HG03039 (cell line): ENCODE results near the gene RAPGEF2.
"Not testable (repeated sequence)": the region's sequence is repeated elsewhere in the genome, so short reads cannot be mapped to it uniquely, and the experiment has no call there.

Experiments
- ATAC-seq: cut with Tn5 transposase; IDR thresholded peaks from one replicate; pipeline ENCODE4 v1.9.1; 2021; ENCODE audit warnings: mild to moderate bottlenecking, moderate library complexity; ENCODE audit not compliant: unreplicated experiment

The RAPGEF2 gene

DNA sequence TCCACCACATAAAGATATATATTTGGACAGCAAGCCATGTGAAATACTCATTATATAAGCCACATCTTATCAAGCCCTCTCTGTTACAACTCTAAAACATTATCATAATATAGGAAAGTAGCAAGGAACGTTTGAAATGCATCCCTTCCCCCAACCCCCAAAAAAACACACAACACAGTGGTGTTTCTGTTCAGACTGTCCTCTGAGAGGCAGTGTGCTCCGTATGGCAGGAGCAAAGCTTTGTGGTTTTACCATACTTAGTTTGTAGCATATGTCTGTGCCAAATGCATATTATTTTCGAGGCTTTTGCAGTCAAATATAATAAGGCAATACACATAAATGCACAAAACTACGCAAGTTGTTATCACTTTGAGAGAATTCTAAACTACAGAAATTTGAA is 194.2 kb downstream of the RAPGEF2 start:
- no peak for ATAC-seq

- peak; percentile 54 for ATAC-seq
Observed at GRCh38 chr4:159298502-159298901, 195.6 kb downstream of the RAPGEF2 start.

DNA sequence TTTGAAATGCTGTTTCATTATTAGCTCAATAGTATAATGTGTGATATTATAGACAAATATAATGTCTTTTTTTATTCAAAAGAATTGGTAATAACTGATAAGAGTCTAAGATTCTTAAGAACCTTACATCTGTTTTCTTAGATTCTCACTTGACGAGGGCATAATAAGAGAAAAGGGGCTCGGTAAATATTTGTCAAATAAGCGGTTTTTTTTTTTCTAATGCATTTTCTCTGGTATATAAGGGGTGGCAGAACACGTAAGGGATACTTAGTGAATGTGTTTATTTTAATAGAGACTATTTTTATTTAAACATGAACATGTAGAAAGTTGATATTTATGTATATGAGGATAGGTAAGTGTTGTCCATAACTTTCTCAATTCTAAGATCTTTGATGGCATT is 200.6 kb downstream of the RAPGEF2 start:
- no peak for ATAC-seq

DNA sequence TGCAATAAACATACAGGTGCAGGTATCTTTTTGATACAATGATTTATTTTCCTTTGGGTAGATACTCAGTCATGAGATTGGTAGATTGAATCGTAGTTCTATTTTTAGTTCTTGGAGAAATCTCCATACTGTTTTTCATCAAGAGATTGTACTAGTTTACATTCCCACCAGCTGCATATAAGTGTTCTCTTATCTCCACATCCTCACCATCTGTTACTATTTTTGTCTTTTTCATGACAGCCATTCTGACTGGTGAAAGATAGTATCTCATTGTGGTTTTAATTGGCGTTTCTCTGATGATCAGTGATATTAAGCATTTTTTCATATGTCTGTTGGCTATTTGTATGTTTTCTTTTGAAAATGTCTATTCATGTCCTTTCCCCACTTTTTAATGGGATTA is 202.2 kb downstream of the RAPGEF2 start:
- ATAC-seq = no peak

DNA sequence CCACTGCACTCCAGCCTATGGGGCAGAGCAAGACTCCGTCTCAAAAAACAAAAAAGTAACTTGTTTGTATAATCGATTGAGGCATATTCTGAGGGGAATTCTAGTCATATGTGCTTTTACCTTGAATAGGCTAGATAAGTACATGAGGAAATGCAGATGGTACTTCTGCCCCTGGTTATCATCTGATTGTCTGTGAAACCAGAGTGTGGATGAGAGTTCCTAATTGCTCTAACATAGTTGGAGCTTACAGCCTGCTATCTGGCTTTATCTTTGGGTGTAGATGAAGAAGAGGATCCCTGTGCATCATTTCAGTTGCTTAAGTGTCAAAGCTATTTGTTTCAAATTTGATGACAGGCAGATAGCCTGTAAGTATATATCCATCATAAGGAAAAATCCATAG is 205.1 kb downstream of the RAPGEF2 start:
- ATAC-seq = no peak

DNA sequence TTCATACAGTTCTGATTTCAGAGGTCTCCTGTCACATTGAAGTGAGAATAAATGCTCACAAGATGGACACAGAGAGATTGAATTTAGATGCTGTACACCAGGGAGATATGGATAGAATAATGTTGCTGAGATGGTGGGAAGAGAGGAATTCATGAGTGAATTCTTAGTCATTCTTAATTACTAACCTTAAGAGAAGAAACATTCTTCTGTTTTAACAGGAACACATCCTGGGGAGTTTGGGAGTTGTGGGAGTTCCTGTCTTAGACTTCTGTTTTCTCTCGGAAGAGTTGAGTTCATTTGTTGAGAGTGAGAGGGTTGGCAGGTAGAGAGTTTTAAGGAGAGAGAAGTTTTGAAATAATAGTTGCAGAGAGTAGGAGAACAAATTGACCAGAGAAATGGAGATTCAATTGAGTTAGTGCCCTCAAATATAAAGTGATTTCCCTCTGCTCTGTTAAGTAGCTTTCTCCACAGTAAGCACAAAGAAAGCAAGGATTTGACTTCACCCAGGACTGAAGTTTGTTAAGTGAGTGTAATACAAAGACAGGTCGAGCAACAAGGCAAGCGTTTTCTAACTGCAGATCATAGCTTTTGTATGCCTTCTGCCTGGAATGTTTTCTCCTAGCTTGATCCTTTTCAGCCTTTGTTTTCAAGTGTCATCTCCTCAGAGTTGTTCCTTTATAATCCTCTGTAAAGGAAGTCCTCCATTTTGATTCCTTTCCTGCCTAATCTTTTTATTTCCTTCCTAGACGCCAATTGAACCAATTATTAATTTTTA is 205.9 kb downstream of the RAPGEF2 start:
- ATAC-seq = no peak

GRCh38 chr4:159312236-159312635 is 209.4 kb downstream of the RAPGEF2 start:
- no peak for ATAC-seq

- not testable (repeated sequence) for ATAC-seq
Observed at GRCh38 chr4:159315879-159316278, 213.0 kb downstream of the RAPGEF2 start.

GRCh38 chr4:159317203-159317602 is 214.3 kb downstream of the RAPGEF2 start:
- ATAC-seq = no peak

- ATAC-seq = no peak
Observed at GRCh38 chr4:159319027-159319426, 216.1 kb downstream of the RAPGEF2 start.

DNA sequence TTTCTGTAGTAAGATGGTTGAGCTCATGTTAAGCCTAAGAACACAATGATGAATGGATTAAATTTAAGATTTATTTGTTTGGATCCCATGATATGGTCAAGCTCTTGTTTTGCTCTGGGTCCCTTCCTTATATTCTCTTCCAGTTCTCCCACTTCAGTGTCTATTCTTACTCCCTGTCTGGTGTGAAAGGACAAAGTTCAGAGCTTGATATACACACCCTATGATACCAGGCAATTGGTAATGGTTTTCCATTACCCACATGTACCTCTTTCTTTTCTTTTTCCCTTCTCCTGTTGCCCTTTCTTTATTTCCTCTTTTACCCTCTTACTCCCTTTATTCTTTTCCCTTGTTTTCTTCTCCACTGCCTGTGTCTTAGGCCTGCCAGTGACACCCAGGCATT is 223.6 kb downstream of the RAPGEF2 start:
- no peak for ATAC-seq

DNA sequence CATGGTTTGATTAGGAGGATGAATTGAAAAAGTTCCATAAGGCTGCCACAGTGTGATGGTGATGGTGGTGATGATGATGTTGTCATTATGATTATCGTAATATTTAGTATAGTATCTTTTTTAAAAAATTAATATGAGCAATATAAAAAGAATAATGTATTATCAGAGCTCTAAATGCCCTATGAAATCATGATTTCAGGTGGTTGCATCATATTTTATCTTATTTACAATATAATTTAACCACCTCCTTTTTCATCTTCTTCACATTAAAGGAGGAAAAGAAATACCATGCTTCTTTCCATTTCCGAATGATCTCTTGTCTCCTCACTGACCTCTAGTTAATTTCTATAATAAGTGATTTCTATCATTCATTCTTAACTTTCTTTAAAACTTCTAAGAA is 225.9 kb downstream of the RAPGEF2 start:
- no peak for ATAC-seq

DNA sequence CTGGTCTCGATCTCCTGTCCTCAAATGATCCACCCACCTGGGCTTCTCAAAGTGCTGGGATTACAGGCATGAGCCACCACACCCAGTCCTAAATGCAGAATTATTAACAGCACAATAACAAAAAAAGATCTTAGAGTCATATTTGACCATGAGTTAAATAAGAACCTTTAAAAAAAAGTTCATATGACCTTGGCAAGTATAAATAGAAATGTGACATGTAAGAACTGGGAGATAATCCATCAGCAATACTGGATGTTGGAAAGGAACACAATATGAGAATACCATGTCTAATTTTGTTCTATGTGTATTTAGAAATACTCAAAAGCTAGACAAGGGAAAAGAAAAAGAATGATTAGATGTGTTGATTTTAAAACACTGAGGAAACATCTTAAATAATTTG is 231.6 kb downstream of the RAPGEF2 start:
- ATAC-seq = no peak

- no peak for ATAC-seq
Observed at GRCh38 chr4:159337041-159337440, 234.2 kb downstream of the RAPGEF2 start.

DNA sequence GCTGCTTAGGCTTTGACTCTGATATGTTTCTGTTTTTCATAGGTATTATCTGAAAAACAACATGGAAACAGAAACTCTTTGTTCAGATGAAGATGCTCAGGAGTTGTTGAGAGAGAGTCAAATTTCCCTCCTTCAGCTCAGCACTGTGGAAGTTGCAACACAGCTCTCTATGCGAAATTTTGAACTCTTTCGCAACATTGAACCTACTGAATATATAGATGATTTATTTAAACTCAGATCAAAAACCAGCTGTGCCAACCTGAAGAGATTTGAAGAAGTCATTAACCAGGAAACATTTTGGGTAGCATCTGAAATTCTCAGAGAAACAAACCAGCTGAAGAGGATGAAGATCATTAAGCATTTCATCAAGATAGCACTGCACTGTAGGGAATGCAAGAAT is 238.6 kb downstream of the RAPGEF2 start:
- ATAC-seq = no peak

- ATAC-seq = no peak
Observed at GRCh38 chr4:159342374-159342773, 239.5 kb downstream of the RAPGEF2 start.

DNA sequence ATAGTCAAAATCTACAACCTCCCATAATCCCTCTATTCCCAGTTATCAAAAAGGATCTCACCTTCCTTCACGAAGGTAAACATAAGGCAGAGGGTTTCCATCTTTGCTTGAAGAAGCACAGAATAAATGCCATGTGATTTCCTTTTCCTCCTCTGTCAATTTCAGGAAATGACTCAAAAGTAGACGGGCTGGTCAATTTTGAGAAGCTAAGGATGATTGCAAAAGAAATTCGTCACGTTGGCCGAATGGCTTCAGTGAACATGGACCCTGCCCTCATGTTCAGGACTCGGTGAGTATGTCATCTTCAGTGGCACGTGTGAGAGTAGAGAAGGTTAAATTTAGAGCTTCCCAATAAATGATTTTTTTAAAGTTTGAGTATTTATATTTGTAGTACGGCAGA is 240.2 kb downstream of the RAPGEF2 start:
- ATAC-seq = no peak

- no peak for ATAC-seq
Observed at GRCh38 chr4:159344877-159345276, 242.0 kb downstream of the RAPGEF2 start.

- ATAC-seq = no peak
Observed at GRCh38 chr4:159346681-159347080, 243.8 kb downstream of the RAPGEF2 start.

- no peak for ATAC-seq
Observed at GRCh38 chr4:159347813-159348212, 244.9 kb downstream of the RAPGEF2 start.

DNA sequence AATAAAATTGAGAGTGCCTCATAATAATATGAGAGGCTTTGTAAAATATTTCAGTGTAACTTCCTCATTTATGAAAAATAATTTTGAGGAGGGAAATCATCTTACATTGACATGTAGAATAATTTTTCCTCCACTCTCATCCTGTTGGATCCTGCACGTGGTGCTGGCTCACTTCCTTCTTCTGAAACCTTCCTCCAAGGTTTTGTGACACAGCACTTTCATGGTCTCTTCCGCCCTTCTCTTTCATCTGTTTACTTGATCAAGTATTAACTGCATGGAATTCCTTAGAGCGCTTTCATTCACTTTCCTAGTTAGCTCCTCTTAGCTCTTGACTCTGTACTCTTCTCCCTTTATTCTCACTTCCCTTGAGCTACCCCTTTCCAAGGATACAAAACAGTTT is 246.5 kb downstream of the RAPGEF2 start:
- ATAC-seq = no peak

DNA sequence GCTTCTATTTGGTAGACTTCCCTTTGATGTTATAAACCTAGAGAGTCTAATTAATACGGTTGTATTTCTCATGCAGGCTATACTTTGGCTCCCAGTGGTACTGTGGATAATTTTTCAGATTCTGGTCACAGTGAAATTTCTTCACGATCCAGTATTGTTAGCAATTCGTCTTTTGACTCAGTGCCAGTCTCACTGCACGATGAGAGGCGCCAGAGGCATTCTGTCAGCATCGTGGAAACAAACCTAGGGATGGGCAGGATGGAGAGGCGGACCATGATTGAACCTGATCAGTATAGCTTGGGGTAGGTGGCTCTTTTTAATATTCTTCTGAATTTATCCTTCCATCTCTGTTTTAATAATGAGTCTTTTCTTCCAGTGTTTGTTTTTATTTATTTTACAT is 249.7 kb downstream of the RAPGEF2 start:
- ATAC-seq = no peak
